Endothelial cell (in vitro differentiated cells): ENCODE measurements around the gene ATG9A. TPM values are rescaled to one million over a fixed set of nuclear protein-coding genes. Genes with fewer than 3 reads are reported as not detected.
"Not testable (repeated sequence)": the region's sequence is repeated elsewhere in the genome, so short reads cannot be mapped to it uniquely, and the experiment has no call there.

ENCODE experiments used
- DNase-seq: peaks from one replicate; pipeline ENCODE4 v3.0.0; 2021; ENCODE audit warnings: low spot score
- H3K27ac Mint-ChIP-seq: one replicate; pipeline ENCODE4 v1.8.0; 2021; ENCODE audit warnings: mixed read lengths, inconsistent platforms; ENCODE audit not compliant: unreplicated experiment
- H3K27me3 Mint-ChIP-seq: one replicate; pipeline ENCODE4 v1.8.0; 2021; ENCODE audit warnings: mild to moderate bottlenecking, moderate library complexity, mixed read lengths, inconsistent platforms; ENCODE audit not compliant: unreplicated experiment
- H3K36me3 Mint-ChIP-seq: one replicate; pipeline ENCODE4 v1.8.0; 2021; ENCODE audit warnings: mild to moderate bottlenecking, low read depth, mixed read lengths, inconsistent platforms; ENCODE audit not compliant: unreplicated experiment
- H3K4me1 Mint-ChIP-seq: one replicate; pipeline ENCODE4 v1.8.0; 2021; ENCODE audit warnings: mild to moderate bottlenecking, mixed read lengths, inconsistent platforms; ENCODE audit not compliant: unreplicated experiment
- H3K4me3 Mint-ChIP-seq: one replicate; pipeline ENCODE4 v1.8.0; 2021; ENCODE audit warnings: mild to moderate bottlenecking, mixed read lengths, inconsistent platforms; ENCODE audit not compliant: unreplicated experiment
- H3K9me3 Mint-ChIP-seq: one replicate; pipeline ENCODE4 v1.8.0; 2021; ENCODE audit warnings: mixed read lengths, inconsistent platforms; ENCODE audit not compliant: unreplicated experiment
- CTCF ChIP-seq: fragments of 200-600 bp; sonication (generic); IDR thresholded peaks from one replicate; pipeline ENCODE4 v1.5.0; 2021; ENCODE audit warnings: antibody characterized with exemption; ENCODE audit not compliant: unreplicated experiment
- total RNA-seq: library from RNA; stranded (reverse); fragmentation: NEBNext Ultra II Directional; extraction: Animal tissue kit (Norgen Biotek cat#: 25700); gene quantifications from one replicate; pipeline ENCODE4 v1.2.1, GENCODE V29; 2021; ENCODE audit not compliant: unreplicated experiment

The ATG9A gene
- total RNA-seq, 1 donor from 2014 or later = 48.5 TPM

GRCh38 chr2:219204425-219205164 lies 24.8 kb downstream of the ATG9A start:
- H3K9me3 Mint-ChIP-seq = no peaks in the 10 kb centered on the region
- peaks cover 13% of the 10 kb centered on the region for H3K36me3 Mint-ChIP-seq
- H3K4me1 Mint-ChIP-seq = peaks cover 17% of the 10 kb centered on the region
- H3K27ac Mint-ChIP-seq = no peak overlapping the region
- peaks cover 8% of the 10 kb centered on the region for H3K27me3 Mint-ChIP-seq
- TF ChIP-seq CTCF = no peak
- H3K4me3 Mint-ChIP-seq = no peak overlapping the region
- no peak for DNase-seq

GRCh38 chr2:219201331-219201730 lies 28.1 kb downstream of the ATG9A start:
- not testable (repeated sequence) for H3K27ac Mint-ChIP-seq, DNase-seq

GRCh38 chr2:219200502-219201326 lies 28.7 kb downstream of the ATG9A start:
- H3K9me3 Mint-ChIP-seq, DNase-seq, H3K4me1 Mint-ChIP-seq, H3K4me3 Mint-ChIP-seq, H3K36me3 Mint-ChIP-seq, H3K27me3 Mint-ChIP-seq: not testable (repeated sequence)
- H3K27ac Mint-ChIP-seq = peak overlapping the region; percentile 42

More at GRCh38 chr2:219201331-219201730, 28.1 kb downstream of the ATG9A start:
- H3K27me3 Mint-ChIP-seq, H3K4me1 Mint-ChIP-seq, H3K36me3 Mint-ChIP-seq, H3K4me3 Mint-ChIP-seq, H3K9me3 Mint-ChIP-seq: not testable (repeated sequence)

GRCh38 chr2:219199470-219200211 lies 29.8 kb downstream of the ATG9A start:
- Mint-ChIP-seq H3K36me3 (no peaks in the 10 kb centered on the region), H3K4me1 (peaks cover 5% of the 10 kb centered on the region)

GRCh38 chr2:219198974-219199373 lies 30.5 kb downstream of the ATG9A start:
- no peak for TF ChIP-seq CTCF
- Mint-ChIP-seq H3K4me3 (no peak overlapping the region), H3K36me3 (no peaks in the 10 kb centered on the region), H3K27me3 (peaks cover 4% of the 10 kb centered on the region), H3K27ac (no peak overlapping the region), H3K4me1 (peaks cover 5% of the 10 kb centered on the region), H3K9me3 (no peaks in the 10 kb centered on the region)
- DNase-seq = no peak

More at GRCh38 chr2:219199470-219200211, 29.8 kb downstream of the ATG9A start:
- no peak overlapping the region for H3K4me3 Mint-ChIP-seq
- H3K9me3 Mint-ChIP-seq = no peaks in the 10 kb centered on the region
- no peak for DNase-seq
- TF ChIP-seq CTCF = no peak
- peaks cover 4% of the 10 kb centered on the region for H3K27me3 Mint-ChIP-seq
- H3K27ac Mint-ChIP-seq = no peak overlapping the region
